Mesenteric fat pad (tissue), 1 donor: ENCODE results near the gene ZNF45. TPM values are rescaled to one million over a fixed set of nuclear protein-coding genes. Genes with fewer than 3 reads are reported as not detected.
"Not testable (repeated sequence)": the region's sequence is repeated elsewhere in the genome, so short reads cannot be mapped to it uniquely, and the experiment has no call there.

Experiments
- DNase-seq: peaks from one replicate; pipeline ENCODE4 v3.0.0-alpha.2; 2020; ENCODE audit warnings: low spot score
- total RNA-seq: library from RNA; stranded (reverse); fragmentation: NEBNext Ultra II Directional; extraction: Animal tissue kit (Norgen Biotek cat#: 25700); gene quantifications from one replicate; pipeline ENCODE4 v1.2.1, GENCODE V29; 2021
- donor health status: DM: yes; HTN: yes; CAD: no.

ZNF45 gene
- total RNA-seq, 1 donor from 2014 or later: 7.7 TPM

DNA sequence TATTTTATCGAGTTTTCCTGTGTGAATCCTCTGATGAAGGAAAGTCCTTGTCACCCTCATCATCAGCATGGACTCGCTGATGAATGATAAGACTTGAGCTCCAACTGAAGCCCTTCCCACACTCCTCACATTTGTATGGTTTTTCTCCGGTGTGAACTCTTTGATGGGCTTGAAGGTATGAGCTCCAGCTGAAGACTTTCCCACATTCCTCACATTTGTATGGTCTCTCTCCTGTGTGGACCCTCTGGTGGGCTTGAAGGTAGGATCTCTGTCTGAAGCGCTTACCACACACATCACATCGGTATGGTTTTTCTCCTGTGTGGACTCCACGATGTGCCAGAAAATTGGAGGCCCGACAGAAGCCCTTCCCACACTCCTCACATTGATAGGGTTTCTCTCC lies 21.7 kb downstream of the ZNF45 start:
- no peak for DNase-seq

- DNase-seq: no peak
Measured at GRCh38 chr19:43910884-43911283, 24.2 kb downstream of the ZNF45 start.

- no peak for DNase-seq
Measured at GRCh38 chr19:43908659-43909058, 26.4 kb downstream of the ZNF45 start.

DNA sequence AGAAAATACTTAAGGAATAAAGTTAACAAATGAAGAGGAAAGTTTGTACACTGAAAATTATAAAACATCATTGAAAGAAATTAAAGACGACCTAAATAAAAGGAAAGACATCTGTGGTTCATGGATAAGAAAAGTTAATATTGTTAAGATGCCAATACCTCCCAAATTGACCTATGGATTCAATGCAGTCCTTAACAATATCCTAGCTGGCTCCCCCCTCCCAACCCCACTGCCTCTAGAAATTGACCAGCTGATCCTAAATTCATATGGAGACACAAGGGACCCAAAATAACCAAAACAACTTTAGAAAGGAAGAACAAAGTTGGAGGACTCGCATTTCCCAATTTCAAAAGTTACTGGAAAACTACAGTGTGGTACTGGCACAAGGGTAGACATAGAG lies 28.3 kb downstream of the ZNF45 start:
- DNase-seq: no peak

DNA sequence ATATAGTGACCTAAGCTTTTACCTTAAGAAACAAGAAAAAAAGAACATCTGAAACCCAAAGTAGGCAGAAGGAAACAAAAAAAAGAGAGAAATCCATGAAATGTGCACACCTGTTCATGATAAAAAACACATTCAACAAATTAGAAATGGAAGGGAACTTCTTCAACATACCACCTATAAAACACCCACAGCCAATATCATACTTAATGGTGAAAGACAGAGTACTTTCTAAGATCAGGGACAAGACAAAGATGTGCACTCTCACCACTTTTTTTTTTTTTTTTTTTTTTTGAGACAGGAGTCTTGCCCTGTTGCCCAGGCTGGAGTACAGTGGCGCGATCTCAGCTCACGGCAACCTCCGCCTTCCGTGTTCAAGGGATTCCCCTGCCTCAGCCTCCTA lies 29.2 kb downstream of the ZNF45 start:
- DNase-seq: no peak

DNA sequence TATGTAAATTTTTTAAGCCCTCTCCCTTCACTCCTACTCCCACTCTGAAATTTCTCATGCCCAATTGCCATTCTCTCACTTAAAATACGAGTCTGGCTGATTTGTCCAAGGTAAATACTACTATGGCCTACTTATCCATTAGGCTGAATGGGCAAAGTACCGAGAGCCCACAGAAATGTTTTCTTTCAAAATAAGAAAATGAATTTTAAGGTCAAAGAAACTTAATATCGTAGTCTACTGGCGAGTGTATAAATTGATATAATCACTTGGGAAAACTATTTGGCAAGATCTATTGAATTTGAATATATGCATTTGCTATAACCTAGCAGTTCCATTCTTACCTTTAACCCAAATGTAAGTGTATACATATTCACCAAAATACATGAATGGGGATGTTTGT lies 32.7 kb downstream of the ZNF45 start:
- DNase-seq: no peak

DNA sequence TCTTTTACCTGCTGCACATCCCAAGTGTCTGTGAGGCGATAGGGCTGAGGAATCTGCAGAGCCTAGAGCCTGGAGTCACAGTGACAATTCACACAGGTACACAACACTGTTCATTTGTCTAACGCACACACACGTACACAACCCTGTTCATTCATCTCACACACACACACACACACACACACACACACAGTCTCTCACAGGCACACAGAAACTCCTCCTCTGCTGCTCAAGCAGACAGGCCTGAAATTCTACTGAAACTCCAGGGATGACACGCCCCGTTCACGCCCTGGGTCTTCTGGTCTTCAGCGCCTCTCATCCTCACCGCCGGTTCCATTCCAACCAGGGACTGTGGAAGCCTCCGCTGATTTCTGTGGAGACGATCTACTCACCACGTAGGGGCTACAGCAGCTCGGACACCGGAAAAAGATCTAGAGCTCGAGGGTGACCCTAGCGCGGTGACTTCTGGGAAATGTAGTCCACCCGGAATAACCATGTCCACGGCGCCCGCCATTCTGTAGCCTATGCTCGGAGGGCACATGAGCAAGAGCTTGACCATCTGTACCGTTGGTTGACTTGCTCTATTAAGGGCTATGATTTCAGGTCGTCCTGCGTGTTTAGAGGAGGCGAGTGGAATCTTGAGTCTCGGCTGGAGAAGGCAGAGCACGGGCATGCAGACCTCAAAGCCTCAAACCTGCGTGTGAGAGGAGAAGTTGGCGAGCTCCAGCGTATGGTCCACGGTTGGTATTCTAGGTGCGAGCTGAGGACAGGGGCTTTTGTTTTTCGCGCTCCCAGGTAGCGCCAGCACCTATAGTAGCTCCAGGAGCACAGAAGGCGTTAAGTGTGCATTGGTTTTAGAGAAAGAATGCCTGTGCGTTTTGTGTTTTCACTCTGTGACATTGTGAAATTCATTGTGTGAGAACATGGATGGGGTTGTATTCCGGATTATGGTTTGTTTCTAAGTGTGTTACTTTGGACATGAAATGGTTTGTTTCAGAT lies 33.4 kb downstream of the ZNF45 start:
- DNase-seq: no peak

DNA sequence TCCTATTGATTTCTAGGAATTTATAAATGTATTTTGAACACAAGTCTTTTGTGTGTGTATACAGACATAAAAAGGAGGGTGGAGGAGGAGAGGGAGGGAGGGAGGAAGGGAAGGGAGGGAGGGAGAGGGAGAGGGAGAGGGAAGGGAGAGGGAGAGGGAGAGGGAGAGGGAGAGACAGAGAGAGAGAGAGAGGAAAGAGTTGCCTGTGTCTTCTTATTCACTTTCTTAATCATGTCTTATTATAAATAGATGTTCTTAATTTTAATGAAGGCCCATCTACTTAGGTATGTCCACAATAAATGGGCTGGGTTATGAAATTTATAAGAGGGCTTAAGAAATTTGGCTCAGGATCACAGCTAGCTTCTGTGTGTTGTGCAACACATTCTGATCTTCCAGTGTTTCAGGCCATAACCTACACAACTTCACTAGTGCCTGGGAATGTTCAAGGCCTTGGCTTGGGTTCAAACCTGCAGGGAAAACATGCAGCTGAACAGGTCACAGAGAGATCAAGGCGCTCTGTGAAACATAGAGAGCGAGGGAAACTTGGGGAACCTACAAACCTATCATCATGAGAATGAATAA lies 39.3 kb downstream of the ZNF45 start:
- no peak for DNase-seq

DNA sequence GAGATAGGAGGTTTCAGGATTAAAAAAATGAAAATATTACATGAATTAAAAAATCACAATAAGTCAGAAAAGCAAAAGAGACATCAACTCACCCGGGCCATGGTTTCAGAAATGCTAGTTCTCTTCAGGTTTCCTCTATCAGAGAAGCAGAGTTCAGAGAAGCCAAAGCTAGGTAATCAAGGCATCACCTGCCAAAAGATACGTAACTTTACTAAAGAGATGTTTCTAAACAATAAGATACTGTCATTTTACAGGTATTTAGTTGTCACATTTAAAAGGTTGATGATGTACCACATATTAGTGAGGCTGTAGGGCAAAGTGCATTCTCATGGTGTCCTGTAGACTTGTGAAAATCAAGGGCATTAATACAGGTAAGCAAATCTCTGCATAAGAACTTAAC lies 51.2 kb downstream of the ZNF45 start, which contains the start of gene ZNF404:
Gene ZNF404 (minus strand): TSS at position 101 of the 400 bp plus-strand sequence.
- DNase-seq: no peak

- DNase-seq: no peak
Measured at GRCh38 chr19:43880483-43880882, 54.6 kb downstream of the ZNF45 start.

- no peak for DNase-seq
Measured at GRCh38 chr19:43872547-43873336, 62.3 kb downstream of the ZNF45 start.

GRCh38 chr19:43866923-43867322 lies 68.2 kb downstream of the ZNF45 start:
- not testable (repeated sequence) for DNase-seq

Other genes starting within 250 kb of the ZNF45 start
- gene IRGC, start 219.2 kb downstream of the ZNF45 start, total RNA-seq: not detected
- 21.1 TPM for gene SMG9, start 180.3 kb downstream of the ZNF45 start, total RNA-seq
- 3.1 TPM for gene KCNN4, start 154.3 kb downstream of the ZNF45 start, total RNA-seq
- gene LYPD5, start 132.8 kb downstream of the ZNF45 start, total RNA-seq: 2.0 TPM
- gene ZNF283, start 108.0 kb downstream of the ZNF45 start, total RNA-seq: 8.2 TPM
- 1.7 TPM for gene ZNF404, start 51.3 kb downstream of the ZNF45 start, total RNA-seq
- gene ZNF221, start 15.9 kb upstream of the ZNF45 start, total RNA-seq: 4.1 TPM
- gene ZNF155, start 48.9 kb upstream of the ZNF45 start, total RNA-seq: 5.7 TPM
- 2.4 TPM for gene ZNF230, start 67.7 kb upstream of the ZNF45 start, total RNA-seq
- gene ZNF222, start 90.1 kb upstream of the ZNF45 start, total RNA-seq: 3.2 TPM
- gene ZNF223, start 116.8 kb upstream of the ZNF45 start, total RNA-seq: 2.1 TPM
- gene ZNF284, start 136.9 kb upstream of the ZNF45 start, total RNA-seq: 1.9 TPM
- 14.8 TPM for gene ZNF224, start 159.1 kb upstream of the ZNF45 start, total RNA-seq
- 3.8 TPM for gene ZNF225, start 178.1 kb upstream of the ZNF45 start, total RNA-seq
- gene ZNF234, start 206.3 kb upstream of the ZNF45 start, total RNA-seq: 7.3 TPM
- gene ZNF226, start 229.8 kb upstream of the ZNF45 start, total RNA-seq: 12.2 TPM